Stomach (tissue), 4 donors: ENCODE data around the gene COL4A1.

Experiments
- CTCF ChIP-seq, 7 experiments: fragments of 450-650 bp in 4 of 7; fragments of 200-600 bp in 3 of 7; sonication (generic) in 3 of 7; IDR thresholded peaks; one replicate each; pipeline ENCODE4 v1.5.1; 2016 to 2019; ENCODE audit warnings: antibody characterized with exemption in 7 of 7, control low read depth in 2 of 7, mild to moderate bottlenecking in 1 of 7
- POLR2A ChIP-seq, 4 donors: fragments of 450-650 bp; IDR thresholded peaks; one replicate each; pipeline ENCODE4 v1.6.1; 2016; ENCODE audit warnings: antibody characterized with exemption in 4 of 4, control low read depth in 2 of 4, mild to moderate bottlenecking in 1 of 4, moderate library complexity in 1 of 4

GRCh38 chr13:110234532-110234931, 72.4 kb downstream of the COL4A1 start:
- TF ChIP-seq CTCF (IDR thresholded peaks at IDR 0.05) (no peak), POLR2A (IDR thresholded peaks at IDR 0.05) (no peak)
